GM19239 (cell line): Measurements from ENCODE around the gene VWA5A.
"Not testable (repeated sequence)": the region's sequence is repeated elsewhere in the genome, so short reads cannot be mapped to it uniquely, and the experiment has no call there.

Source experiments
- DNase-seq: peaks from one replicate; pipeline ENCODE4 v3.0.0; 2011; ENCODE audit warnings: low spot score; ENCODE audit not compliant: insufficient read length
- FAIRE-seq: peaks from 2 replicates; lab custom pipeline; 2011; peaks lifted over from hg19 to GRCh38; lab: Jason Lieb, UNC

Gene VWA5A

GRCh38 chr11:124160986-124161385 lies 45.7 kb downstream of the VWA5A start:
- no peak for DNase-seq
- no peak for FAIRE-seq

GRCh38 chr11:124167826-124168231 lies 52.6 kb downstream of the VWA5A start:
- FAIRE-seq, result no peak
- DNase-seq, result no peak

GRCh38 chr11:124168796-124169195 lies 53.5 kb downstream of the VWA5A start:
- no peak for DNase-seq
- FAIRE-seq, result no peak

GRCh38 chr11:124170315-124170714 lies 55.1 kb downstream of the VWA5A start:
- not testable (repeated sequence) for FAIRE-seq, DNase-seq

- no peak for DNase-seq
- no peak for FAIRE-seq
These were observed 55.7 kb downstream of the VWA5A start for GRCh38 chr11:124170801-124171586.

GRCh38 chr11:124172101-124172500 lies 56.9 kb downstream of the VWA5A start:
- DNase-seq (no peak), FAIRE-seq (no peak)

- FAIRE-seq (no peak), DNase-seq (no peak)
These were observed 57.3 kb downstream of the VWA5A start for GRCh38 chr11:124172599-124172998.

GRCh38 chr11:124174001-124174583 lies 58.8 kb downstream of the VWA5A start:
- no peak for DNase-seq
- FAIRE-seq, result no peak

- DNase-seq (no peak), FAIRE-seq (no peak)
These were observed 61.9 kb downstream of the VWA5A start for GRCh38 chr11:124176925-124177715.

GRCh38 chr11:124179310-124179709 lies 64.1 kb downstream of the VWA5A start:
- FAIRE-seq (no peak), DNase-seq (no peak)

GRCh38 chr11:124183068-124183467 lies 67.8 kb downstream of the VWA5A start, which contains the start of gene OR10D3:
TSS of gene OR10D3 (plus strand) at chr11:124183345. CDS start at chr11:124185270, 1,925 bp downstream.
- DNase-seq, result no peak
- FAIRE-seq, result no peak

GRCh38 chr11:124190298-124191139 lies 75.3 kb downstream of the VWA5A start:
- DNase-seq (no peak), FAIRE-seq (no peak)

- DNase-seq (no peak), FAIRE-seq (no peak)
These were observed 78.2 kb downstream of the VWA5A start for GRCh38 chr11:124193221-124194010.

GRCh38 chr11:124194293-124195188 lies 79.3 kb downstream of the VWA5A start:
- DNase-seq, result no peak
- no peak for FAIRE-seq

GRCh38 chr11:124195189-124195734 lies 80.0 kb downstream of the VWA5A start:
- FAIRE-seq (peak; percentile 97), DNase-seq (peak; percentile 22)
